GM21381 (cell line): Measurements from ENCODE around the gene CBLN3.

ENCODE experiments used
- ATAC-seq: cut with Tn5 transposase; IDR thresholded peaks from one replicate; pipeline ENCODE4 v1.9.1; 2021; ENCODE audit warnings: mild to moderate bottlenecking, moderate library complexity; ENCODE audit not compliant: unreplicated experiment

CBLN3 gene

GRCh38 chr14:24385524-24385923 lies 43.9 kb downstream of the CBLN3 start:
- ATAC-seq: no peak

GRCh38 chr14:24384169-24384568 lies 45.3 kb downstream of the CBLN3 start:
- no peak for ATAC-seq

GRCh38 chr14:24382064-24382371 lies 47.5 kb downstream of the CBLN3 start:
- no peak for ATAC-seq

- no peak for ATAC-seq
Observed at GRCh38 chr14:24381363-24382063, 48.0 kb downstream of the CBLN3 start.

GRCh38 chr14:24379907-24380730 lies 49.3 kb downstream of the CBLN3 start:
- no peak for ATAC-seq

GRCh38 chr14:24378981-24379906 lies 50.2 kb downstream of the CBLN3 start:
- ATAC-seq: no peak

- no peak for ATAC-seq
Observed at GRCh38 chr14:24378327-24378726, 51.1 kb downstream of the CBLN3 start.

- ATAC-seq: no peak
Observed at GRCh38 chr14:24377657-24378056, 51.8 kb downstream of the CBLN3 start.

- no peak for ATAC-seq
Observed at GRCh38 chr14:24377126-24377525, 52.3 kb downstream of the CBLN3 start.
